Nephron (organoid): ENCODE results near the gene NRG2.

Experiments
- H3K27ac Mint-ChIP-seq, 3 experiments: 2 replicates each; pipeline ENCODE4 v1.8.0; 2020; ENCODE audit warnings: mixed read lengths in 3 of 3, mild to moderate bottlenecking in 2 of 3, moderate library complexity in 1 of 3
- H3K27me3 Mint-ChIP-seq: 2 replicates; pipeline ENCODE4 v1.8.0; 2021; ENCODE audit warnings: low read depth, mild to moderate bottlenecking, moderate library complexity, mixed read lengths
- H3K36me3 Mint-ChIP-seq: 2 replicates; pipeline ENCODE4 v1.8.0; 2020; ENCODE audit warnings: low read depth, mixed read lengths
- H3K4me1 Mint-ChIP-seq: 2 replicates; pipeline ENCODE4 v1.8.0; 2020; ENCODE audit warnings: mixed read lengths
- H3K4me3 Mint-ChIP-seq, 3 experiments: 2 replicates each; pipeline ENCODE4 v1.8.0; 2020; ENCODE audit warnings: mild to moderate bottlenecking in 3 of 3, mixed read lengths in 3 of 3, moderate library complexity in 2 of 3
- H3K9me3 Mint-ChIP-seq: 2 replicates; pipeline ENCODE4 v1.8.0; 2020; ENCODE audit warnings: mixed read lengths
- CTCF ChIP-seq, 3 experiments: fragments of 200-600 bp; sonication (generic); IDR thresholded peaks; one replicate each; pipeline ENCODE4 v1.5.0; 2021; ENCODE audit warnings: antibody characterized with exemption in 3 of 3; ENCODE audit not compliant: unreplicated experiment in 3 of 3

NRG2 gene

DNA sequence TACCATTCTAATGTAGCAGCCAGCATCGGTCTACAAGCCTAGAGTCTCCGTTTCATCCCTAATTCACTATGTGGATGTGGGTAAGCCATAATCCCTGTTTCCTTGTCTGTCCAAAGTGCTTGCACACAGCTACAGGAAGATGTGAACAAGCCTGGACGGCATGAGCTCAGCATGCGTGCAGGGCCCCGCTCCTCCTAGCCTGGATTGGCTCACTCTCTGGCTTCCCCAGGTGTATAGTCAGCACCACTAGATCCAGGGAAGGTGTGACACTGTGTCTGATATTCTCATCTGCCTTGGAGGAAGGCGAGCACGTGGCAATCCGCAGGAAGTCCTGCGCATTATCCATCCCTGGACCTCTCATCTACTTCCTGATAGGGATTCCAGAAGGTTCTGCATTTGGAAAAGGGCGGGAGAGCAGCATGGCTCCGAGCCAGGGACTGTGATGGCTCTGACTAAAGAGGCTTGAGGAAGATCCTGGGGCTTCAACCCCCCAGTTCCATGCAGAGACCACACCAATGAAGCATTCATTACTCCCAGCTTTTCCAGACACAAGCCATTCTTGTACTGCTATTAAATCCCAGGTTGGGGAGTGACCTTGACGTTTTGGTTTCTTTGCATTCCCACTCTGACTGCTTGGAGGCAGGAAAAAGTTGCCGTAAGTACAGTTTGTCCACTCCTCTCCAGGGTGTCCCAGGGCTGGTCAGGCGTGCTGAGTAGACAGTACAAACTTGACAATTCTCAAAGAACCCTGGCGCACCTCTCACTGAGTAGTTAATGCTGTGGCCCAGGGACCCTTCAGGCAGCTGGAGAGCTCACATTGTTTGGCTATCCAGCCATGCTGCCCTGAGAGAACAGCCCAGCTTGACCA, 181.8 kb downstream of the NRG2 start:
- Mint-ChIP-seq H3K9me3 (no peaks in the 10 kb centered on the region), H3K36me3 (no peaks in the 10 kb centered on the region), H3K4me1 (no peaks in the 10 kb centered on the region), H3K27me3 (peaks cover 18% of the 10 kb centered on the region), H3K4me3 (no peak overlapping the region), H3K27ac (no peak overlapping the region)
- no peak for TF ChIP-seq CTCF (IDR thresholded peaks at IDR 0.05; ENCODE audit: unreplicated experiment in 3 of 3)

- no peaks in the 10 kb centered on the region for H3K36me3 Mint-ChIP-seq
These were observed 184.1 kb downstream of the NRG2 start for GRCh38 chr5:139859013-139859412.

DNA sequence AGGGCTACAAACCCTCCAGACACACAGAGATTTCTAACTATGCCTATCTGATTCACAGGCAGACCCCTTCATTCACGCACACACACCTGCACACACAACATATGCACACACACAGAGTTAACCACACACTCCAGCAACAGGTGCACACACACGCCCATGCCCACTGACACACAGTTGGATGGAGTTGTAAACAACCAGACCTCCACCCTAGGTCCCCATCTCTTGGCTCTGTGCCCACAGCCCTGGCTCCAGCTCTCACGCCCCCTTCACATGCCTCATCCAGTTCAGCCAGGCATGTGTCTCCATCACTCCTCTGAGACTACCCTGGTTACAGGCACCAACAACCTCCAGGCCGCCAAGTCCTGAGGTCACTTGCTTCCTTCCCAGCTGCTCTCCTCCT, 186.4 kb downstream of the NRG2 start:
- H3K4me1 Mint-ChIP-seq: no peaks in the 10 kb centered on the region
- no peak overlapping the region for H3K27ac Mint-ChIP-seq
- no peak overlapping the region for H3K4me3 Mint-ChIP-seq
- no peaks in the 10 kb centered on the region for H3K9me3 Mint-ChIP-seq
- no peaks in the 10 kb centered on the region for H3K36me3 Mint-ChIP-seq
- peaks cover 19% of the 10 kb centered on the region for H3K27me3 Mint-ChIP-seq
- no peak for TF ChIP-seq CTCF (IDR thresholded peaks at IDR 0.05; ENCODE audit: unreplicated experiment in 3 of 3)

More at GRCh38 chr5:139859013-139859412, 184.1 kb downstream of the NRG2 start:
- Mint-ChIP-seq H3K4me3 (no peak overlapping the region), H3K27me3 (peaks cover 25% of the 10 kb centered on the region), H3K4me1 (no peaks in the 10 kb centered on the region), H3K9me3 (no peaks in the 10 kb centered on the region), H3K27ac (no peak overlapping the region)
- TF ChIP-seq CTCF (IDR thresholded peaks at IDR 0.05; ENCODE audit: unreplicated experiment in 3 of 3): no peak

DNA sequence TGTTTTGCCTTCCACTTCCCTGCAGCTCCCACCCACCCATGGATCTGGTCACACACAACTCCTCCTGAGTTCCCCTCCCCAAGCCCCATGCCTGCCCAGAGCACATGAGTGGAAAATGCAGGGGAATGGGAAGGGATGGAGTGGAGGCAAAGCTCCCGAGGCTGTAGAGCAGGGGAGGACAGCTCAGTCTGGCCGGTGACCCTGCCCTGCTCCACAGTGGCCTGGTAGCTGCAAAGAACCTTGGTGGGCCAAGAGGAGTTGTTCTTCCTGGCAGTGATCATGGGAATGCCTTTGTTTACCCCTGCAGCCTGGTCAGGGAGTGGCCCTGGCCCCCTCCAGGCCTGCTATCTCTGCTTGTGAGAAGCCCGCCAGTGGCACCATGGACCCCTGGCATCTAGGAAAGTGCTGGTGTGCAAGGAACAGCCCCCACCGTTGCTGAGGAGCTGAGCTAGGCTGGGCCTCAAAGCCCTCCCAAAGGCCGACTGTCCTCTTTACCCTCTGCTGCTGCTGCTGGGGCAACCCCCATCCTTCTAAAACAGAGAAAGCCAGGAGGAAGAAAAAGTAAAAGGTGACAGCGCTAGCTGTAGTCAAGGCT, 187.1 kb downstream of the NRG2 start:
- Mint-ChIP-seq H3K27ac (no peak overlapping the region), H3K4me3 (no peak overlapping the region), H3K9me3 (no peaks in the 10 kb centered on the region), H3K27me3 (peaks cover 16% of the 10 kb centered on the region), H3K36me3 (no peaks in the 10 kb centered on the region), H3K4me1 (no peaks in the 10 kb centered on the region)
- TF ChIP-seq CTCF (IDR thresholded peaks at IDR 0.05; ENCODE audit: unreplicated experiment in 3 of 3): no peak

DNA sequence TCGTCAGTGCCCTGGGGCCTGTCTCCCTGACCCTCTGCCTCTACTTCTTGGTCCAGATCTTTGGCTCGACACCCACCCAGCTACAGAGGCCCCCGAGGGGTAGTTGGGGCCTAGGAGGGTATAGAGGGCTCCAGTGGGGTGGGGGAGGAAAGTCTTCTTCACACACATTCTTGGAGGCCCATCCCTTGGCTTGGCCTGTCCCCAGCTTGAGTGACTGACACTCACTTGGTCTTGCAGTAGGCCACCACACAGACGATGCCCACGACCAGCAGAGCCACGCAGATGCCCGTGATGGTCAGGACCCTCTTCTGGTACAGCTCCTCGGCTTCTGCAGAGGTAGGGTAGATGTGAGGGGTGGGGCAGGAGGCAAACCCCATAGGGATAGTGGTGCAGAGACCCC, 187.6 kb downstream of the NRG2 start:
- Mint-ChIP-seq H3K4me1 (no peaks in the 10 kb centered on the region), H3K9me3 (no peaks in the 10 kb centered on the region), H3K27me3 (peaks cover 22% of the 10 kb centered on the region), H3K36me3 (no peaks in the 10 kb centered on the region), H3K27ac (no peak overlapping the region), H3K4me3 (no peak overlapping the region)
- no peak for TF ChIP-seq CTCF (IDR thresholded peaks at IDR 0.05; ENCODE audit: unreplicated experiment in 3 of 3)
